Common myeloid progenitor, CD34-positive (primary cell): ENCODE data around the gene GTF2A1L.

Experiments
- CTCF ChIA-PET: fragments of 350-600 bp; sonication (Branson Sonifier 250); formaldehyde crosslinking; loops from one replicate; lab custom pipeline; 2021; ENCODE audit warnings: antibody characterized with exemption; lab: Charles Lee
- POLR2A ChIA-PET: fragments of 350-600 bp; sonication (Branson Sonifier 250); formaldehyde crosslinking; loops from one replicate; lab custom pipeline; 2021; ENCODE audit warnings: antibody characterized with exemption; lab: Charles Lee
- DNase-seq, 3 donors: peaks; one replicate each; pipeline versions ENCODE4 v3.0.0 to v3.0.0-alpha.2; 2013
- H3K27ac ChIP-seq, 2 experiments: 1 replicate in 1 of 2; 2 replicates in 1 of 2; pipeline ENCODE4 v1.7.0; 2013; ENCODE audit warnings: inconsistent platforms in 2 of 2, low read length in 2 of 2, mild to moderate bottlenecking in 2 of 2, low read depth in 1 of 2, moderate library complexity in 1 of 2; ENCODE audit not compliant: severe bottlenecking in 2 of 2, insufficient read depth in 1 of 2, poor library complexity in 1 of 2
- H3K27me3 ChIP-seq, 5 experiments: replicated peaks in 2 of 5; 1 replicate in 3 of 5; 2 replicates in 2 of 5; pipeline versions ENCODE4 v1.6.1 to v1.7.0; 2013; ENCODE audit warnings: low read length in 4 of 5, mild to moderate bottlenecking in 2 of 5, moderate library complexity in 2 of 5, inconsistent platforms in 1 of 5; ENCODE audit not compliant: insufficient read depth in 5 of 5, control insufficient read depth in 4 of 5
- H3K36me3 ChIP-seq, 4 experiments: 1 replicate in 2 of 4; 2 replicates in 2 of 4; pipeline versions ENCODE4 v1.6.1 to v1.7.0; 2013; ENCODE audit warnings: low read length in 3 of 4, control low read depth in 1 of 4, mild to moderate bottlenecking in 1 of 4; ENCODE audit not compliant: control insufficient read depth in 4 of 4, insufficient read depth in 4 of 4
- H3K4me1 ChIP-seq, 4 experiments: 1 replicate in 3 of 4; 2 replicates in 1 of 4; pipeline versions ENCODE4 v1.6.1 to v1.7.1; 2013; ENCODE audit warnings: low read length in 3 of 4, mild to moderate bottlenecking in 3 of 4, control low read depth in 1 of 4, inconsistent platforms in 1 of 4, moderate library complexity in 1 of 4; ENCODE audit not compliant: control insufficient read depth in 4 of 4, insufficient read depth in 4 of 4; ENCODE audit errors: control extremely low read depth in 1 of 4
- H3K4me3 ChIP-seq, 7 experiments: 1 replicate in 4 of 7; 2 replicates in 3 of 7; pipeline versions ENCODE4 v1.5.1 to v1.7.0; 2013; ENCODE audit warnings: mild to moderate bottlenecking in 7 of 7, low read length in 6 of 7, moderate library complexity in 6 of 7, inconsistent platforms in 2 of 7, low read depth in 2 of 7, control low read depth in 1 of 7; ENCODE audit not compliant: insufficient read depth in 4 of 7, control insufficient read depth in 1 of 7; ENCODE audit errors: extremely low read depth in 1 of 7
- H3K9me3 ChIP-seq, 5 experiments: 1 replicate in 4 of 5; 2 replicates in 1 of 5; pipeline versions ENCODE4 v1.6.1 to v1.7.1; 2013; ENCODE audit warnings: low read length in 4 of 5, mild to moderate bottlenecking in 2 of 5, inconsistent platforms in 1 of 5, low read depth in 1 of 5, moderate library complexity in 1 of 5; ENCODE audit not compliant: control insufficient read depth in 4 of 5, insufficient read depth in 2 of 5; ENCODE audit errors: control extremely low read depth in 1 of 5
- WGBS: methylation state at CpG from one replicate; pipeline ENCODE4 v1.1.5; 2013; ENCODE audit not compliant: insufficient coverage; 5-methylcytosine and 5-hydroxymethylcytosine counted together

Gene GTF2A1L

DNA sequence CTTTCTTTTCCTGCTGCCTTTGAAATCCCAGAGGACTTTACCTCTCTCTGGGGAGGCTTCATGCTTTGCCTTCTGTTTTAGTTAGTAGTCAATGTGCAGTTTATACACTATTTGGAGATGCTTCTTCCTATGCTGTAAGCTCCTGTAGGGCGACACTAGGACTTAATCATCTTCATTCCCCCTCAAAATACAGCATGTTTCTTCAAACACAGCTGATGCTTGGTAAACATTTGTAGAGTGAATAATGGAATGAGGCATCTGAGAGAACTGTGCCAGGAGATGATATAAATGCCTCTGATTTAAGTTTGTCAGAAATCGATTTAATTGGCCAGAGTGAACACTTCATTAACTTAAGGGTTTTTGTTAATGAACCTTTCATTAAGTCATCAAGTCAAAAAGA lies 94.5 kb downstream of the GTF2A1L start:
- Histone ChIP-seq H3K4me1 (peaks cover 0 to 2% (median 0%) of the 10 kb centered on the region in 4 experiments), H3K36me3 (no peaks in the 10 kb centered on the region), H3K4me3 (no peak overlapping the region), H3K27ac (no peak overlapping the region), H3K27me3 (peaks cover 0 to 2% (median 0%) of the 10 kb centered on the region in 5 experiments), H3K9me3 (peaks cover 0 to 3% (median 0%) of the 10 kb centered on the region in 5 experiments)
- CTCF ChIA-PET, result no interaction called here
- WGBS, result 80% methylated on average over 1 of the region's 2 CpGs
- no peak for DNase-seq
- POLR2A ChIA-PET, result no interaction called here

- Histone ChIP-seq H3K27me3 (peaks cover 0 to 3% (median 0%) of the 10 kb centered on the region in 5 experiments), H3K36me3 (no peaks in the 10 kb centered on the region), H3K9me3 (no peaks in the 10 kb centered on the region), H3K27ac (no peak overlapping the region), H3K4me3 (no peak overlapping the region), H3K4me1 (peaks cover 0 to 2% (median 0%) of the 10 kb centered on the region in 4 experiments)
- WGBS, result no CpG with 5 or more reads among the region's 1 CpG
- peak in 1 of 3 donors; percentile 3 for DNase-seq
- ChIA-PET POLR2A (no interaction called here), CTCF (no interaction called here)
Measured at GRCh38 chr2:48713647-48714046, 96.0 kb downstream of the GTF2A1L start.

DNA sequence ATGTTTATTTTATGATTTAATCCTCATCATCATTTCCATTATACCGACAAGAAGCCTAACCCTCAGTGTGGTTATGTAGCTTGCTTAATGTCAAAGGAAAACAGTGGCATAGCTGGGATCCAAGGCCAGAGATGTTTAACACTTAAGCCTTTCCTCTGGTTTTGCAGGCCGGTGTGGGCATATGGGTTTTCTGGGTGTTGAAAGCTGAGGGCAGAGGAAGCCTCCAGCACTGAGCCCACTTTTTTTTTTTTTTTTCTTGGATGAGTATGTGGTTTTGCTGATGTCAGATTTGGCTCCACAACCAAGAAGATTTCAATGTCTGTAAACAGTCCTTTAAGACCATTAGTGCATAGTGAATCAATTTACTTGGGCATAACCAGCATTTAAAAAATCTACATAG lies 96.6 kb downstream of the GTF2A1L start:
- no peaks in the 10 kb centered on the region for H3K36me3 ChIP-seq
- H3K9me3 ChIP-seq, result no peaks in the 10 kb centered on the region
- 100% methylated on average over 1 of the region's 2 CpGs for WGBS
- DNase-seq, result no peak
- H3K27me3 ChIP-seq, result peaks cover 0 to 4% (median 0%) of the 10 kb centered on the region in 5 experiments
- POLR2A ChIA-PET, result no interaction called here
- H3K4me3 ChIP-seq, result no peak overlapping the region
- peaks cover 0 to 2% (median 0%) of the 10 kb centered on the region in 4 experiments for H3K4me1 ChIP-seq
- CTCF ChIA-PET, result no interaction called here
- no peak overlapping the region for H3K27ac ChIP-seq

DNA sequence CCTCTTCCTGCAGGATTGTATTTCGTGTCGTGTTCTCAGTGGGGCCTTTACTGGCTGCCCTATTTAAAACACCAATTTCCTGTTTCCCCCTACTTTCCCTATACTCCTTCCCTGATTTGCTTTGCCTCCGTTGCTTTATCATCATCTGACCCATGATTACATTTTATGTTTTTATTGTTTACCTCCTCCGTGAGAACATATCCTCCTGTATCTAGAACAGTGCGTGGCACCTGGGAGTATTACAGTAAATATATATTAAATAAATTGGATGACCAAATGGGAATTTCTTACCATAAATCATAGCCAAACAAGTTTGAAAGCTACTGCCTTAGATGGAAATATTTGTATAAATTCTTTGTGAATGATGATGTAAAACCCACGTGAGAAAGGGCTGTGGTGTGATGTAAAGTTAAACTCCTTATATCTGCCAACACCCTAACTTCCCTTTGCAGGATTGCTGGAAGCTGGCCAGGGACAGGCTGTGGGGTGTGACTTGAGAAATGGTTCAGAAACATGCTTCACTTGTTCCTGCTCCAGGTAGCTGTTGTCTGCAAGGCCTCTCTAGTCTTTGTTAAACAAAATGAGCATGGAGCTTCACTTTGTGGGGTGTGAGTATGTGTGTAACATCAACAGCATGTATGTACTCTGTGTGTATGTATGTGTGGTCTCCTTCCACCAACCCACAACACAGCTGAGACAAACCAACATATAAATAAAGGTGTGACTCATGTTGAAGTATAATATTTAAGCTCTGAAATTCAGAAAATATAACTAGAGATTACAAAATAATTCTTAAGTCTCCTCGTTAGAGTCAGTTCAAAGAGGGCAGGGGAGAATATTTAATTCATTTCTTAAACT lies 97.6 kb downstream of the GTF2A1L start:
- no peaks in the 10 kb centered on the region for H3K36me3 ChIP-seq
- H3K4me1 ChIP-seq, result peaks cover 0 to 2% (median 0%) of the 10 kb centered on the region in 4 experiments
- 100% methylated on average over 2 of the region's 7 CpGs for WGBS
- POLR2A ChIA-PET, result interaction anchor here (0.6 kb wide), 1 partner anchor 543 kb away, joined by 3 read pairs; no protein-coding TSS in a partner anchor
- H3K9me3 ChIP-seq, result no peaks in the 10 kb centered on the region
- H3K27ac ChIP-seq, result no peak overlapping the region
- H3K4me3 ChIP-seq, result no peak overlapping the region
- CTCF ChIA-PET, result no interaction called here
- peak in 2 of 3 donors; percentile 41 to 47 for DNase-seq
- H3K27me3 ChIP-seq, result peaks cover 0 to 4% (median 0%) of the 10 kb centered on the region in 5 experiments

DNA sequence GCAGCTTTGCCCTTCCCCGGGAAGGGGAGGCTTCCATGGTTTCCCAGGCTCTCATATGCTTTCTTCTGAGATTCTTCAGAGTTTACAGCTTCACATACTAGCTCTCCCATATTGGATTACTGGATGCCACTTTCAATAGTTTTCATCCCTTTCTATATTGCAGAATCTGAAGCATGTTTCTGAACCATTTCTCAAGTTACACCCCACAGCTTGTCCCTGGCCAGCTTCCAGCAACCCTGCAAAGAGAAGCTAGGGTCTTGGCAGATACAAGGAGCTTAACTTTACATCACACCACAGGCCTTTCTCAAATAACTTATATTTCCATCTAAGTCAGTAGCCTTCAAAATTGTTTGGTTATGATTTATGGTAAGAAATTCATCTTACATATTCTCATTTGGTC lies 98.3 kb downstream of the GTF2A1L start:
- Histone ChIP-seq H3K9me3 (no peaks in the 10 kb centered on the region), H3K4me3 (no peak overlapping the region), H3K27ac (no peak overlapping the region), H3K27me3 (peaks cover 0 to 4% (median 0%) of the 10 kb centered on the region in 5 experiments), H3K36me3 (no peaks in the 10 kb centered on the region), H3K4me1 (peaks cover 0 to 2% (median 0%) of the 10 kb centered on the region in 4 experiments)
- 100% methylated on average over 1 of the region's 1 CpG for WGBS
- DNase-seq, result no peak
- POLR2A ChIA-PET, result no interaction called here
- CTCF ChIA-PET, result no interaction called here

- no peak overlapping the region for H3K4me3 ChIP-seq
- DNase-seq, result no peak
- ChIA-PET CTCF (no interaction called here), POLR2A (no interaction called here)
- H3K36me3 ChIP-seq, result no peaks in the 10 kb centered on the region
- H3K9me3 ChIP-seq, result no peaks in the 10 kb centered on the region
- no peak overlapping the region for H3K27ac ChIP-seq
- peaks cover 0 to 2% (median 0%) of the 10 kb centered on the region in 4 experiments for H3K4me1 ChIP-seq
- WGBS, result no CpG with 5 or more reads among the region's 3 CpGs
- peaks cover 0 to 2% (median 0%) of the 10 kb centered on the region in 5 experiments for H3K27me3 ChIP-seq
Measured at GRCh38 chr2:48717846-48718245, 100.2 kb downstream of the GTF2A1L start.

- DNase-seq, result no peak
- H3K36me3 ChIP-seq, result no peaks in the 10 kb centered on the region
- peaks cover 0 to 2% (median 0%) of the 10 kb centered on the region in 4 experiments for H3K4me1 ChIP-seq
- CTCF ChIA-PET, result no interaction called here
- H3K27ac ChIP-seq, result no peak overlapping the region
- POLR2A ChIA-PET, result no interaction called here
- peaks cover 0 to 2% (median 0%) of the 10 kb centered on the region in 5 experiments for H3K27me3 ChIP-seq
- no peaks in the 10 kb centered on the region for H3K9me3 ChIP-seq
- no peak overlapping the region for H3K4me3 ChIP-seq
- WGBS, result 100% methylated on average over 1 of the region's 3 CpGs
Measured at GRCh38 chr2:48719480-48720177, 102.0 kb downstream of the GTF2A1L start.
